HEK293 (cell line): ENCODE data around the gene LAMP1.

Experiments used
- CTCF ChIA-PET: fragments of 350-600 bp; formaldehyde crosslinking; extraction: SDS; loops from one replicate; lab custom pipeline; 2021; ENCODE audit warnings: antibody characterized with exemption; lab: Yijun Ruan, JAX
- POLR2A ChIA-PET: fragments of 300-600 bp; formaldehyde crosslinking; extraction: SDS; loops from one replicate; lab custom pipeline; 2020; ENCODE audit warnings: antibody characterized with exemption, inconsistent platforms; lab: Yijun Ruan, JAX
- H3K27ac ChIP-seq: fragments of 200-500 bp; sonication (Bioruptor generic); 2 replicates; pipeline ENCODE4 v1.5.1; 2014; ENCODE audit warnings: low read depth, low read length, control low read depth, inconsistent platforms; ENCODE audit errors: extremely low read depth
- H3K36me3 ChIP-seq, 2 experiments: fragments of 200-500 bp in 1 of 2; sonication (Bioruptor generic) in 1 of 2; 1 replicate in 1 of 2; 2 replicates in 1 of 2; pipeline ENCODE4 v1.5.1; 2014 to 2017; ENCODE audit warnings: inconsistent platforms in 2 of 2, low read length in 2 of 2; ENCODE audit not compliant: control insufficient read depth in 2 of 2, insufficient read depth in 1 of 2
- H3K4me1 ChIP-seq: fragments of 200-500 bp; sonication (Bioruptor generic); 2 replicates; pipeline ENCODE4 v1.5.1; 2014; ENCODE audit warnings: mild to moderate bottlenecking, low read length, inconsistent platforms; ENCODE audit not compliant: control insufficient read depth, insufficient read depth
- H3K4me3 ChIP-seq: 2 replicates; pipeline ENCODE4 v1.5.1; 2011; ENCODE audit warnings: low read depth, mild to moderate bottlenecking, control low read depth, low read length, moderate library complexity
- H3K9me3 ChIP-seq: fragments of 200-500 bp; sonication (Bioruptor generic); 2 replicates; pipeline ENCODE4 v1.5.1; 2014; ENCODE audit warnings: low read depth, low read length, inconsistent platforms; ENCODE audit not compliant: control insufficient read depth, insufficient read depth
- GLI2 ChIP-seq: fragments of 450-650 bp; formaldehyde crosslinking; IDR thresholded peaks from 2 replicates; pipeline ENCODE4; 2017; ENCODE audit warnings: missing biosample characterization, missing genetic modification characterization, low read depth, borderline replicate concordance
- MEIS1 ChIP-seq: sonication (generic); formaldehyde crosslinking; IDR thresholded peaks from 2 replicates; pipeline ENCODE4 v1.8.1; 2022; ENCODE audit warnings: missing genetic modification reagents, mild to moderate bottlenecking, borderline replicate concordance
- TRIM28 ChIP-seq: IDR thresholded peaks from 2 replicates; pipeline ENCODE4 v1.6.1; 2011; ENCODE audit warnings: low read length, control low read depth, borderline replicate concordance
- WT1 ChIP-seq: fragments of 450-650 bp; formaldehyde crosslinking; IDR thresholded peaks from 2 replicates; pipeline ENCODE4 v1.5.1; 2016; ENCODE audit warnings: missing biosample characterization, missing genetic modification characterization
- ZIC2 ChIP-seq: fragments of 450-650 bp; formaldehyde crosslinking; IDR thresholded peaks from 2 replicates; pipeline ENCODE4 v1.5.1; 2016; ENCODE audit warnings: missing biosample characterization, missing genetic modification characterization
- ZNF175 ChIP-seq: fragments of 450-650 bp; formaldehyde crosslinking; IDR thresholded peaks from 2 replicates; pipeline ENCODE4 v1.5.1; 2016; ENCODE audit warnings: missing biosample characterization, missing genetic modification characterization
- ZNF280C ChIP-seq: fragments of 450-650 bp; formaldehyde crosslinking; IDR thresholded peaks from 2 replicates; pipeline ENCODE4 v1.5.1; 2016; ENCODE audit warnings: missing biosample characterization, missing genetic modification characterization
- ZNF580 ChIP-seq: fragments of 450-650 bp; formaldehyde crosslinking; IDR thresholded peaks from 2 replicates; pipeline ENCODE4 v1.5.1; 2016; ENCODE audit warnings: missing biosample characterization, missing genetic modification characterization
- ZNF621 ChIP-seq: fragments of 450-650 bp; formaldehyde crosslinking; IDR thresholded peaks from 2 replicates; pipeline ENCODE4 v1.5.1; 2017; ENCODE audit warnings: missing biosample characterization, missing genetic modification characterization
- TF ChIP-seq, protein P1 (sequence below): fragments of 450-650 bp; formaldehyde crosslinking; IDR thresholded peaks from 2 replicates; pipeline ENCODE4 v1.5.1; 2016; ENCODE audit warnings: missing biosample characterization, missing genetic modification characterization, borderline replicate concordance
- TF ChIP-seq, protein P2 (sequence below): fragments of 450-650 bp; formaldehyde crosslinking; IDR thresholded peaks from 2 replicates; pipeline ENCODE4 v1.5.1; 2016; ENCODE audit warnings: missing biosample characterization, missing genetic modification characterization

The LAMP1 gene

GRCh38 chr13:113292021-113292862, 4.8 kb upstream of the LAMP1 start (continued):
- TF ChIP-seq, protein P1, sequence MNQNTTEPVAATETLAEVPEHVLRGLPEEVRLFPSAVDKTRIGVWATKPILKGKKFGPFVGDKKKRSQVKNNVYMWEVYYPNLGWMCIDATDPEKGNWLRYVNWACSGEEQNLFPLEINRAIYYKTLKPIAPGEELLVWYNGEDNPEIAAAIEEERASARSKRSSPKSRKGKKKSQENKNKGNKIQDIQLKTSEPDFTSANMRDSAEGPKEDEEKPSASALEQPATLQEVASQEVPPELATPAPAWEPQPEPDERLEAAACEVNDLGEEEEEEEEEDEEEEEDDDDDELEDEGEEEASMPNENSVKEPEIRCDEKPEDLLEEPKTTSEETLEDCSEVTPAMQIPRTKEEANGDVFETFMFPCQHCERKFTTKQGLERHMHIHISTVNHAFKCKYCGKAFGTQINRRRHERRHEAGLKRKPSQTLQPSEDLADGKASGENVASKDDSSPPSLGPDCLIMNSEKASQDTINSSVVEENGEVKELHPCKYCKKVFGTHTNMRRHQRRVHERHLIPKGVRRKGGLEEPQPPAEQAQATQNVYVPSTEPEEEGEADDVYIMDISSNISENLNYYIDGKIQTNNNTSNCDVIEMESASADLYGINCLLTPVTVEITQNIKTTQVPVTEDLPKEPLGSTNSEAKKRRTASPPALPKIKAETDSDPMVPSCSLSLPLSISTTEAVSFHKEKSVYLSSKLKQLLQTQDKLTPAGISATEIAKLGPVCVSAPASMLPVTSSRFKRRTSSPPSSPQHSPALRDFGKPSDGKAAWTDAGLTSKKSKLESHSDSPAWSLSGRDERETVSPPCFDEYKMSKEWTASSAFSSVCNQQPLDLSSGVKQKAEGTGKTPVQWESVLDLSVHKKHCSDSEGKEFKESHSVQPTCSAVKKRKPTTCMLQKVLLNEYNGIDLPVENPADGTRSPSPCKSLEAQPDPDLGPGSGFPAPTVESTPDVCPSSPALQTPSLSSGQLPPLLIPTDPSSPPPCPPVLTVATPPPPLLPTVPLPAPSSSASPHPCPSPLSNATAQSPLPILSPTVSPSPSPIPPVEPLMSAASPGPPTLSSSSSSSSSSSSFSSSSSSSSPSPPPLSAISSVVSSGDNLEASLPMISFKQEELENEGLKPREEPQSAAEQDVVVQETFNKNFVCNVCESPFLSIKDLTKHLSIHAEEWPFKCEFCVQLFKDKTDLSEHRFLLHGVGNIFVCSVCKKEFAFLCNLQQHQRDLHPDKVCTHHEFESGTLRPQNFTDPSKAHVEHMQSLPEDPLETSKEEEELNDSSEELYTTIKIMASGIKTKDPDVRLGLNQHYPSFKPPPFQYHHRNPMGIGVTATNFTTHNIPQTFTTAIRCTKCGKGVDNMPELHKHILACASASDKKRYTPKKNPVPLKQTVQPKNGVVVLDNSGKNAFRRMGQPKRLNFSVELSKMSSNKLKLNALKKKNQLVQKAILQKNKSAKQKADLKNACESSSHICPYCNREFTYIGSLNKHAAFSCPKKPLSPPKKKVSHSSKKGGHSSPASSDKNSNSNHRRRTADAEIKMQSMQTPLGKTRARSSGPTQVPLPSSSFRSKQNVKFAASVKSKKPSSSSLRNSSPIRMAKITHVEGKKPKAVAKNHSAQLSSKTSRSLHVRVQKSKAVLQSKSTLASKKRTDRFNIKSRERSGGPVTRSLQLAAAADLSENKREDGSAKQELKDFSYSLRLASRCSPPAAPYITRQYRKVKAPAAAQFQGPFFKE (tag by site-specific recombination) = no peak
- TF ChIP-seq ZIC2 (tag by site-specific recombination) (no peak), ZNF175 (tag by site-specific recombination) (no peak), ZNF580 (tag by site-specific recombination) (no peak), TRIM28 (no peak)
- TF ChIP-seq, all 188 proteins: peak for 11

DNA sequence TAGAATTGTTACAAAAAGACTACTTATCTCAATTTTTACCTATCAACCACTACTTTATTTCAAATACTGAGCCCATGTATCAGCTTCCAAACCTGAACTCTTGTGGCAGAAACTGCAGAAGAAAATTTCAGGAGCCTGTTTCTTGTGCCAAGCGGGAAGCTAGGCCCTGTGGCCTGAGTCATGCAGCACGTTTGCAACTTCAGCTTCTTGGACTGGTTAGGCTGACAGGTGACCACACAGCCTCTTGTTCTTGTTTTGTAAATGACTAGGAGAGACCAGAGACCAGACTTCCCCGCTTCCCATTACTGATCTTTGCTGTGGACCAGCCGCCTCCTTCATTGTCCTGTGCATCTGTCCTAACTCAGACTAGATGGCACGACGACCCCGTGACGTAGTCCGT, 3.4 kb upstream of the LAMP1 start:
- Histone ChIP-seq H3K9me3 (no peaks in the 10 kb centered on the region), H3K4me3 (no peak overlapping the region), H3K27ac (no peak overlapping the region), H3K4me1 (no peaks in the 10 kb centered on the region), H3K36me3 (no peaks in the 10 kb centered on the region)
- TF ChIP-seq WT1 (tag by site-specific recombination) = no peak
- TF ChIP-seq, protein P2, sequence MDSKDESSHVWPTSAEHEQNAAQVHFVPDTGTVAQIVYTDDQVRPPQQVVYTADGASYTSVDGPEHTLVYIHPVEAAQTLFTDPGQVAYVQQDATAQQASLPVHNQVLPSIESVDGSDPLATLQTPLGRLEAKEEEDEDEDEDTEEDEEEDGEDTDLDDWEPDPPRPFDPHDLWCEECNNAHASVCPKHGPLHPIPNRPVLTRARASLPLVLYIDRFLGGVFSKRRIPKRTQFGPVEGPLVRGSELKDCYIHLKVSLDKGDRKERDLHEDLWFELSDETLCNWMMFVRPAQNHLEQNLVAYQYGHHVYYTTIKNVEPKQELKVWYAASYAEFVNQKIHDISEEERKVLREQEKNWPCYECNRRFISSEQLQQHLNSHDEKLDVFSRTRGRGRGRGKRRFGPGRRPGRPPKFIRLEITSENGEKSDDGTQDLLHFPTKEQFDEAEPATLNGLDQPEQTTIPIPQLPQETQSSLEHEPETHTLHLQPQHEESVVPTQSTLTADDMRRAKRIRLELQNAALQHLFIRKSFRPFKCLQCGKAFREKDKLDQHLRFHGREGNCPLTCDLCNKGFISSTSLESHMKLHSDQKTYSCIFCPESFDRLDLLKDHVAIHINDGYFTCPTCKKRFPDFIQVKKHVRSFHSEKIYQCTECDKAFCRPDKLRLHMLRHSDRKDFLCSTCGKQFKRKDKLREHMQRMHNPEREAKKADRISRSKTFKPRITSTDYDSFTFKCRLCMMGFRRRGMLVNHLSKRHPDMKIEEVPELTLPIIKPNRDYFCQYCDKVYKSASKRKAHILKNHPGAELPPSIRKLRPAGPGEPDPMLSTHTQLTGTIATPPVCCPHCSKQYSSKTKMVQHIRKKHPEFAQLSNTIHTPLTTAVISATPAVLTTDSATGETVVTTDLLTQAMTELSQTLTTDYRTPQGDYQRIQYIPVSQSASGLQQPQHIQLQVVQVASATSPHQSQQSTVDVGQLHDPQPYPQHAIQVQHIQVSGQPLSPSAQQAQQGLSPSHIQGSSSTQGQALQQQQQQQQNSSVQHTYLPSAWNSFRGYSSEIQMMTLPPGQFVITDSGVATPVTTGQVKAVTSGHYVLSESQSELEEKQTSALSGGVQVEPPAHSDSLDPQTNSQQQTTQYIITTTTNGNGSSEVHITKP = no peak
- no peak for TF ChIP-seq ZNF621
- TF ChIP-seq GLI2 (tag by site-specific recombination) = no peak
- no peak for TF ChIP-seq MEIS1
- no peak for TF ChIP-seq ZNF280C
- ChIA-PET CTCF (no interaction called here), POLR2A (no interaction called here)
